GM19324 (cell line): ENCODE data around the gene ZMIZ1.
A peak's percentile ranks its signal among the peaks of the same experiment; 100 is the strongest.

Source experiments
- ATAC-seq: cut with Tn5 transposase; IDR thresholded peaks from one replicate; pipeline ENCODE4 v1.9.1; 2021; ENCODE audit warnings: mild to moderate bottlenecking, moderate library complexity; ENCODE audit not compliant: unreplicated experiment, low FRiP score

Gene ZMIZ1

GRCh38 chr10:79310200-79310865 is 241.6 kb downstream of the ZMIZ1 start:
- no peak for ATAC-seq

GRCh38 chr10:79310911-79311573 is 242.3 kb downstream of the ZMIZ1 start:
- ATAC-seq: no peak

DNA sequence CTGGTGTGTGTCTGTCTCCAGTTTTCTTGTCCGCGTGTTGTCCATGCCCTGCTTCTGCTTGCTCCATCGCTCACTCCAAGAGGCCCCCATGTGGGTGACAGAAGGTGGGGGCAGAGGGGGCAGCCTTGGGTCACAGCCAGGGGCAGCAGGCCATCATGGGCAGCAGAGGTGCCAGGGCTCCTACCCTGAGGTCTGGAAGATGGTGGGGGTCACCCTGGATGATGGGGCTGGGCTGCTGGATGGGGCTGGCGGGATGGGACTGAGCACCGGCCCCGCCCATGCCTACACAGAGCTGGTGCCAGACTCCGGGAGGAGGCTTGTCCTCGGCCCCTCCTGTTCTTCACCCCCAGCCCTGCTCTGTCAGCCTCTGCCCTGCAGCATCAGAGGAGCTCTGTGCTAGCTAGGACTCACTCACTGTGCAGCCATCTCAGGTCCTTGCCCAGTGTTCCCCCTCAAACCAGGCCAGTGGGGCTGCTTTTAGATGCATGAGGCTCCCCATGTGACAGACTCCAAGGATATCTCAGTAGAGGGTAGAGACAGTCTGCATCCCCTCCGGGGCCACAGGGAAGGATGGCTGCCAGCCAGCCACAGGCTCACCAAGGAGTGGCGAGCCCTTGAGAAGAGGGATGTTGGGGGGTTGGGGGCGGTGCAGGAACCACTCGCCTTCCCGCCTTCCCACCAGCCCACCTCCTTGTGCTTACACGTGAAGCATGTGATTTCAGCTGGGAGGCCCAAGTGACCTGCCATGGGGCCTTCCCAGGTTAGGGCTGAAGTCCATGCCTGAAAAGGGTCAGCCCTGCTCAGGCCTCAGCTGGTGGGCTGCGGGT is 243.0 kb downstream of the ZMIZ1 start:
- no peak for ATAC-seq

DNA sequence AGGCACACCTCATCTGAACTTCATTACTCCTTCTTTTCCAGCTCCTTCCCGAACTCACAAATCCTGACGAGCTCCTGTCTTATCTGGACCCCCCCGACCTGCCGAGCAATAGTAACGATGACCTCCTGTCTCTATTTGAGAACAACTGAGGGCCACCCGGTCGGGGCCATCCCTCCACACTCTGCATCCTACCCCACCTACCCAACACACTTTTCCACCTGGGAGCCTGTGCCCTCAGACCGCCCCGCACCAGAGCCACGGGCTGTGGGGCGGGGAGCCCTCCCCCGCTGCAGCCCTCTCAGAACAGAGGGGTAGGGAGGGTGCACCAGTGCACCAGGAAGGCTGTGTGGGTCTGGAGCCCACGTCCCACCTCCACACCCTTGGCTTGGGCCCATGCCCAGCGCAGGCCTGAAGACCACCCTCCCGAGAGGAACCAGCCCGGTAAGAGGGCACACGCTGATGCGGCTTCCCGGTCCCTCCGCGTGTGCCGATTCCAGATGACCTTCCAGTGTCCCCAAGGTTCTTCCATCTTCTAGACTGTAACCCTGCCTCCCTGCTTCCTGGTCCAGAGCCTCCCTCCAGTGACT is 243.9 kb downstream of the ZMIZ1 start:
- ATAC-seq: no peak

- no peak for ATAC-seq
Measured at GRCh38 chr10:79313320-79313719, 244.6 kb downstream of the ZMIZ1 start.

DNA sequence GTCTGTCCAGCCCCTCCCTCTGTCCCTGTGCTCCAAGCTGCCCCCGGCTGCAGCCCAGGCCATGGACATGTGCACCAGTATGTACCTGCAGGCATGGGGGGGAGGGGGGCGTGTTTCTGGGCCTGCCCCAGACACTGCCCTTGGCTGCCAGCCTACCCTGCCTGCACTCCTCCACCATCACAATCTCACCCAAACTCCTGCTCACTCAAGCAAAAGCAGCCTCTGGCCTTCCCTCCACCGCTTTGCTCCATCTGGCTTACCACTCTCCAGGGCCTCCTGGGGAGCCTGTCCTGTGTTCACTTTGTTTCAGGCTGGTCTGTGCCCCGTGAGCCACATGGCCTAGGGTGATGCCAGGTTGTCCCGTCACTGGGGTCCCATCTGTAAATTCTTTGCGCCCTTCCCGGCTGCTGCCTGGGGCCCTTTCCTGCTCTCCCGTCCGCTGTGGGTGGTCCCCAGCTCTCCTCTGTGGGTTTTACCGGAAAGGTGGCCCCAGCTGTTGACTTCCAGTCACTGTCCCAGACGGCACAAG is 245.2 kb downstream of the ZMIZ1 start:
- no peak for ATAC-seq

- ATAC-seq: no peak
Measured at GRCh38 chr10:79314761-79315601, 246.2 kb downstream of the ZMIZ1 start.

GRCh38 chr10:79315602-79315920 is 246.8 kb downstream of the ZMIZ1 start:
- ATAC-seq: no peak

DNA sequence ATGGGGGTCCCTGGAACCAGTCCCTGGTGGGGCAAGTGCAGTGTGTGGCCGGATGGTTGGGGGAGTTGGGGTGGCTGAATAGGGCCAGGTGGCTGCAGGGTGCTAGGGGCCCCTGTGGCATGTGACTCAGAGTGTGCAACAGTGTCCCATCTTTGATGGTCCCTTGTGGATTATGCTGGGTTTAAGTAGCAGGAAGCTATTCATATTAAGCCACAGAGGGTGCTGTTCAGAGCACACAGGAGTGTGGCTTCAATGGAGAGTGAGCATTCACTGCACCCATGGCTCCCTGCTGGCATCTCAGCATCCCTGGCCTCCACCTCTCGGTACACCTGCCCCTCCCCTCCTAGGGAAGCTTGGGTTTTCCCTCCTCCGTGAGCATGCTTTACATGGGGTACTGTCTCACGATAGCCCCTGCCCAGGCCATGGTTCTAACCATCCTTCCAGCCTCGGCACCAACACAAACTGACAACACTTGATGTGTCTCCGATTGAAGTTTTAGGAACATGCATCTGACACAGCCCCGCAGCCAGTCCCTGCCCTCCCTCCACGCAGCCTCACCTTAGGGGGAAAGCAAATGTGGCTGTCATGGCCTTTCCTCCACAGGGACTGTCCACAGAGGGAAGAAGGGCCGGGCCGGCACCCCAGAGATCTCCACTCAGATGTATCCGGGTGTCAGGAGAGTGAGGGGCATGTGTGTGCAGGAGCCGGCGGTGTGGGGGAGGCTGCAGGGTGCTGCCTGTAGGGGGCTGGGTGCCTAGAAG is 248.1 kb downstream of the ZMIZ1 start:
- peak; percentile 37 for ATAC-seq

GRCh38 chr10:79318369-79318768 is 249.6 kb downstream of the ZMIZ1 start:
- ATAC-seq: no peak

DNA sequence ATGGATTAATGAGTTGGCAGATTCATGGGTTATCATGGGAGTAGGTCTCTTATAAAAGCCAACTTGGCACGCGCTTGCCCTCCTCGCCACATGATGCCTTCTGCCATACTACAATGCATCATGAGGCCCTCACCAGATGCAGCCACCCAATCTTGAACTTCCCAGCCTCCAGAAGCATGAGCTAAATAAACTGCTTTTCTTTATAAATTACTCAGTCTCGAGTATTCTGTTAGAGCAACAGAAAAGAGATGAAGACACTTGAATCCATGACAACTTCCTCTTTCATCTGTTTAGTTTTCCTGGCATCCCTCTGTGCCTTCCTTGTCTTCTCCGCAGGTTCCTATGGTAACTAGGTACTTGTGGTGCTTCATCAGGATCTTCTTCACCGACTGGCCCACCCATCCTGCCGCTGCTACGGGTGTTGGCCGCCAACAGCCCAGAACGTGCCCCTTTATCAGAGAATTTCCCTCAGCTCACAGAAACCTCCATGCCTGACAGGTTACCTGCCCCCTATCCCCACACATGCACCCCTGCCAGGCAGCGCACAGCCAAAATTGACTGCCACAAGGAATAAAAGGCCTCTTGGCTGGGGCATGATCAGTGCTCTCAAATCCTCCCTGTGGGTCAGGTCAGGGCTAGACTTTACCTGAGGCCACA is 250.5 kb downstream of the ZMIZ1 start:
- ATAC-seq: no peak

- no peak for ATAC-seq
Measured at GRCh38 chr10:79320316-79320715, 251.6 kb downstream of the ZMIZ1 start.

DNA sequence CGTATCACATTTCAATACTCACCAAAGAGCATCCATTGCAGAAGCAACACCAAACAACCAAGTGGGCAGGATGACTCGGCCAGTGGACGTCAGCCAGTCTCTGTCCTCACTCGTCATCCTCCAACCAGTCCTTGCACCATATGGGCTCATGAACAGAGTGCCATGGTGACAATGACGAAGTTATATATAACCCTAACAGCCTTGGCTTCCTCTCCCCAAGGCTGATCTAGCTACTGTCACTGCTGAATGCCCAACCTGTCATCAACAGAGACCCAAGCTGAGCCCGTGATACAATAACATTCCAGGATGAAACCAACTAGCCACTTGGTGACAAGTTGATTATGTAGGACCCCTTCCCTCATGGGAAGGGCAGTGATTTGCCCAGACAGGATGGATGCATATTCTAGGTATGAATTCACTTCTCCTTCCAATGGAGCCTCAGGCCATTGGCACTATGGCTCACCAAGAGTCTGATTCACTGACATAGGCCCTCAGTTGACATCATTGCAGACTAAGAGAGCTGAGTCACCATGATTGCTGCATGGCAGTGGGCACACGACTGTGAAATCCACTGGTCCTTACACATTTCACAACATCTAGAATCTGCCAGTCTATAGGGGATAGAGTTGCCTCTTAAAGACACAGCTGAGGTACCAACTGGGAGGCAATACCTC is 252.2 kb downstream of the ZMIZ1 start:
- ATAC-seq: no peak

DNA sequence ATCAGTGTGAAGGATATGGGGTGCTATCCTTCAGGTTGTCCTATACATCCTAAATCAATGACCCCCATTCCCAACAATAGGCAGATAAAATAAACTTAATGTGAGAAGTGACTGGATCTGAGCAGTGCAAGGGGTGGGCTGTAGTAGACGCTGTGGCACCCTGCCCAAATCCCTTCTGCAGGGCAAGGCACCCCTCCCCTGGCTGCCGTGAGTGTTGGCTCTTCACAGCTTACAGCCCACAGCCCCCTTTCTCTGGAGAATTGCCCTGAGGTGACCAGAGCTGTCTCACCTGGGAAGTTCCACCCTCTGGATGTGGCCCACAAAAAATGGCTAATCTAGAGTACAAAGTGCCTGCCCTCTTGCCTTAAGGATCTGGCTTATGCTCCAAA is 252.7 kb downstream of the ZMIZ1 start:
- ATAC-seq: no peak

DNA sequence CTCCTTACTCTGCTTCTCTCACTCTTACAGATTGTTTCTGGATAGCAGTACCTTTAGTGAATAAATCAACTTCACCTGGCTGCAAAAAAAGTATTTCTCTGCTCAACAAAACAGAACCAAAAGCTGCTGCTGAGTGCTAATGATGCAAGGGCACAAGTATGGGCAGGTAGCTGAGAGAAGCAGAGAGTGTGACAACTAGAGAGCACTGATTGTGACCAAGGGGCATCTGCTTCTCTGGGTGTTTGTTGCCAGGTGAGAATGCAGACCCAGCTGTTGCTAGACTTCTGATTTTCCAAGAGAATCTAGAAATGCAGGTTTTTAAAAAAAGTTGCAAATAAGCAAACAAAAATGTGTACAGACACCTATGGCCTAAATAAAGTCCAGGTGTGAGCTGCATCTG is 253.2 kb downstream of the ZMIZ1 start:
- no peak for ATAC-seq

- no peak for ATAC-seq
Measured at GRCh38 chr10:79322616-79323543, 254.1 kb downstream of the ZMIZ1 start.

DNA sequence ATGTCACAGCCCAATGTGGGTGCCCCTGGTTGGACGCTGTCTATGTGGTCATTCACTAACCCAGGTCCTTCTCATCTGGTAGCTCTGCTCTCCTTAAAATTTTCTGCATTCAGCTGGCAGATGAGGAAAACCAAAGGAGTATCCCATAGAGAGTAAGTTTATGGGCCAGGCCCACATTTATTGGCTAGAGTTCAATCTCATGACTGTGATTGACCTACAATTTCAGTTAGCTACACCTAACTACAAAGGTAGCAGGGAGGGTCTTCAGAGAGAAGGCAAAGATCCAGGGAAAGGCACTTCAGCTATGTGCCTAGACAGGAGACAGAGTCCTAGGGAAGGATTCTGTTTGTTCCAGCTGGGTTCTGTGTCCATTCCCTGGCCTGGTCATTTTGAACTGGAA is 254.8 kb downstream of the ZMIZ1 start:
- ATAC-seq: no peak
